Measurements from ENCODE around the gene PIGA. TPM values are rescaled to one million over a fixed set of nuclear protein-coding genes. Genes with fewer than 3 reads are reported as not detected.

The PIGA gene
- total and polyA plus RNA-seq, 10 of the 15 experiments (the other 5 are each of a cell fraction or from before 2014, with no cell fraction given), result 4.9 to 24.1 (median 11.0) TPM

- CTCF ChIA-PET, result interaction anchor here (3.7 kb wide), 1 partner anchor 35 kb away, joined by 19 read pairs; no protein-coding TSS in a partner anchor
- DNase-seq (ENCODE audit: low read depth, low spot score) (no peak), FAIRE-seq (no peak), ATAC-seq (peak; percentile 4; the same call in 1 of the 3 replicates)
- RAD21 ChIA-PET (ENCODE audit: unreplicated experiment), result interaction anchor here (1.7 kb wide), 1 partner anchor 34 kb away, joined by 4 read pairs; no protein-coding TSS in a partner anchor
- Histone ChIP-seq H3K9me3 (replicated peaks; ENCODE audit: control insufficient read depth, insufficient read depth, low read length) (no peaks in the 10 kb centered on the region), H3K27ac (ENCODE audit: control insufficient read depth, insufficient read depth) (peak overlapping the region; percentile 60), H4K20me1 (ENCODE audit: control insufficient read depth, insufficient read depth) (no peaks in the 10 kb centered on the region), H3K36me3 (ENCODE audit: control insufficient read depth in 2 of 2, insufficient read depth in 2 of 2, low read length in 1 of 2) (peaks cover 0 to 3% of the 10 kb centered on the region in 2 experiments; a peak in 1 of 4 replicates), H3K79me2 (ENCODE audit: control insufficient read depth, insufficient read depth, low read length) (peaks cover 14% of the 10 kb centered on the region), H2AFZ (ENCODE audit: control insufficient read depth, low read depth, low read length) (peak overlapping the region; percentile 74), H3K4me1 (ENCODE audit: control insufficient read depth, insufficient read depth, low read length) (no peaks in the 10 kb centered on the region), H3K9ac (ENCODE audit: control insufficient read depth, insufficient read depth, low read length) (peak overlapping the region; percentile 74), H3K27me3 (replicated peaks in 1 of 2; ENCODE audit: control insufficient read depth in 2 of 2, insufficient read depth in 2 of 2, low read length in 1 of 2) (no peaks in the 10 kb centered on the region), H3K4me3 (peak overlapping the region; percentile 76), H3K4me2 (ENCODE audit: control insufficient read depth, insufficient read depth) (peak overlapping the region; percentile 15; the same call in 1 of the 2 replicates)
- 17% methylated on average over 7 of the region's 7 CpGs for WGBS (ENCODE audit: insufficient coverage, insufficient replicate concordance, low lambda C conversion rate, missing lambda C conversion rate)
- no peak for TF ChIP-seq NR2C1 (IDR thresholded peaks at IDR 0.05)
- no peak; the same call in 1 of the 2 replicates for TF ChIP-seq CREM (IDR thresholded peaks at IDR 0.05; ENCODE audit: low read depth)
- TF ChIP-seq CHD1 (IDR thresholded peaks at IDR 0.05; ENCODE audit: low read depth, low read length), result no peak
- TF ChIP-seq ZNF622 (IDR thresholded peaks at IDR 0.05), result no peak
- TF ChIP-seq HDGF (IDR thresholded peaks at IDR 0.05), result no peak
- no peak for TF ChIP-seq NRF1 (conservative IDR thresholded peaks at IDR 0.05; ENCODE audit: low read depth, low read length)
- TF ChIP-seq EP300 (IDR thresholded peaks at IDR 0.05; ENCODE audit: borderline replicate concordance in 1 of 2, control insufficient read depth in 1 of 2, low read depth in 2 of 2, low read length in 2 of 2), result no peak
- TF ChIP-seq POLR2AphosphoS5 (IDR thresholded peaks at IDR 0.05; ENCODE audit: low read length), result no peak
- TF ChIP-seq CHD4 (IDR thresholded peaks at IDR 0.05), result no peak
- TF ChIP-seq NBN (IDR thresholded peaks at IDR 0.05), result no peak
- no peak for TF ChIP-seq POLR2A (IDR thresholded peaks at IDR 0.05; ENCODE audit: low read depth, low read length)
- no peak for TF ChIP-seq HCFC1 (IDR thresholded peaks at IDR 0.05; ENCODE audit: low read length)
- no peak for TF ChIP-seq CUX1 (IDR thresholded peaks at IDR 0.05; ENCODE audit: insufficient replicate concordance, low read depth, low read length)
- TF ChIP-seq TBL1XR1 (IDR thresholded peaks at IDR 0.05; ENCODE audit: low read depth, low read length), result no peak
- TF ChIP-seq TCF12 (IDR thresholded peaks at IDR 0.05; ENCODE audit: low read depth, low read length), result no peak
- no peak for TF ChIP-seq TARDBP (IDR thresholded peaks at IDR 0.05; ENCODE audit: borderline replicate concordance)
- no peak for TF ChIP-seq NKRF (conservative IDR thresholded peaks at IDR 0.05)
- BruUV-seq (replicated peaks), result no TSS peak
- POLR2A ChIA-PET, result interaction anchor here (0.6 kb wide), 1 partner anchor 88 kb away, joined by 3 read pairs; no protein-coding TSS in a partner anchor
- intact Hi-C loops (cut with micrococcal nuclease; ENCODE audit: unreplicated experiment) (no loop called here), in situ Hi-C loops (cut with MboI) (no loop called here)
- SMC1A ChIA-PET (ENCODE audit: uncharacterized antibody, unreplicated experiment), result interaction anchor here (1.3 kb wide), 1 partner anchor 8 kb away, joined by 3 read pairs; no protein-coding TSS in a partner anchor
Measured at GRCh38 chrX:15334561-15334960, 762 bp downstream of the PIGA start.

Data from GM12878 (cell line).